ENCODE data around the gene CCDC177. TPM values are rescaled to one million over a fixed set of nuclear protein-coding genes. Genes with fewer than 3 reads are reported as not detected.

Gene CCDC177
- total RNA-seq, 1 donor from 2014 or later: not detected

DNA sequence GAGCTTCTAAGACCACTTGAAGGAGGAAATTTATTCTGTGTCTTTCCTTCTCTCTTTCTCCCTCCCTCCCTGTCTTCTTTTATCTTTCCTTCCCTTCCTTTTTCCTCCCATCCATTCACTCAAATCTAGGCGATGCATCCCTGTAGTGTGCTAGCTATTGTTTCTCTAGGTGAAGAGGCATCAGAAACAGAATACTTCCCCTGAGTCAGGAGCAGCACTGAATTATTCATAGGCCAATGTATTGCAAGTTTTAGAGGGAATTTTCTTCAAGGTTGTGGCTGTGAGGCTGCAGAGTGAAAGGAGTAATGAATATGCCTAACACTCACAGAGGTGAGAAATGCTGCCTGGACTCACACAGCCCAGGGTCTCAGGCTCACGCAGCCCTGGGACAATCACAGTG lies 23.2 kb downstream of the CCDC177 start:
- TF ChIP-seq, protein P1, sequence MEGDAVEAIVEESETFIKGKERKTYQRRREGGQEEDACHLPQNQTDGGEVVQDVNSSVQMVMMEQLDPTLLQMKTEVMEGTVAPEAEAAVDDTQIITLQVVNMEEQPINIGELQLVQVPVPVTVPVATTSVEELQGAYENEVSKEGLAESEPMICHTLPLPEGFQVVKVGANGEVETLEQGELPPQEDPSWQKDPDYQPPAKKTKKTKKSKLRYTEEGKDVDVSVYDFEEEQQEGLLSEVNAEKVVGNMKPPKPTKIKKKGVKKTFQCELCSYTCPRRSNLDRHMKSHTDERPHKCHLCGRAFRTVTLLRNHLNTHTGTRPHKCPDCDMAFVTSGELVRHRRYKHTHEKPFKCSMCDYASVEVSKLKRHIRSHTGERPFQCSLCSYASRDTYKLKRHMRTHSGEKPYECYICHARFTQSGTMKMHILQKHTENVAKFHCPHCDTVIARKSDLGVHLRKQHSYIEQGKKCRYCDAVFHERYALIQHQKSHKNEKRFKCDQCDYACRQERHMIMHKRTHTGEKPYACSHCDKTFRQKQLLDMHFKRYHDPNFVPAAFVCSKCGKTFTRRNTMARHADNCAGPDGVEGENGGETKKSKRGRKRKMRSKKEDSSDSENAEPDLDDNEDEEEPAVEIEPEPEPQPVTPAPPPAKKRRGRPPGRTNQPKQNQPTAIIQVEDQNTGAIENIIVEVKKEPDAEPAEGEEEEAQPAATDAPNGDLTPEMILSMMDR (conservative IDR thresholded peaks at IDR 0.05; ENCODE audit: low read depth, low read length): no peak
- DNase-seq (ENCODE audit: low read depth): no peak
- H3K4me3 ChIP-seq (ENCODE audit: low read depth, low read length): no peak overlapping the region

DNA sequence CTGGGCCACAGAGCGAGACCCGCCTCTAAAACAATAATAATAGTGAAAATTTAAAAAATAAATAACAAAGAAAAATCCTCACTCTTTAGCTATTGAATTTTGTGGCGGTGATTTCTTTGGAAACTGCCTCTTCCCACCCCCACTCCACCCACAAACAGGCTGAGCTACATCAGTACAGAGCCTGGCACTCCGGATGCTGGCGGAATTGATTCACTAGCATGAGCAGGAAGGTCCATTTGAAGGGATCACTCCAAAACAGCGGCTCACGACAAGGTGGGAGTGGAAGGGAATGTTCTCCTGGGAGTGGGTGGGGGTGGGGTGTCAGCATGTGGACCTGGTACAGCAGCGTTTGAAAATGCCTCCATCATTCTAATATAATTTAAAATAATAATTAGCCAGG lies 26.1 kb downstream of the CCDC177 start:
- no peak for DNase-seq (ENCODE audit: low read depth)
- no peak overlapping the region for H3K4me3 ChIP-seq (ENCODE audit: low read depth, low read length)
- TF ChIP-seq, protein P1 (conservative IDR thresholded peaks at IDR 0.05; ENCODE audit: low read depth, low read length): no peak

DNA sequence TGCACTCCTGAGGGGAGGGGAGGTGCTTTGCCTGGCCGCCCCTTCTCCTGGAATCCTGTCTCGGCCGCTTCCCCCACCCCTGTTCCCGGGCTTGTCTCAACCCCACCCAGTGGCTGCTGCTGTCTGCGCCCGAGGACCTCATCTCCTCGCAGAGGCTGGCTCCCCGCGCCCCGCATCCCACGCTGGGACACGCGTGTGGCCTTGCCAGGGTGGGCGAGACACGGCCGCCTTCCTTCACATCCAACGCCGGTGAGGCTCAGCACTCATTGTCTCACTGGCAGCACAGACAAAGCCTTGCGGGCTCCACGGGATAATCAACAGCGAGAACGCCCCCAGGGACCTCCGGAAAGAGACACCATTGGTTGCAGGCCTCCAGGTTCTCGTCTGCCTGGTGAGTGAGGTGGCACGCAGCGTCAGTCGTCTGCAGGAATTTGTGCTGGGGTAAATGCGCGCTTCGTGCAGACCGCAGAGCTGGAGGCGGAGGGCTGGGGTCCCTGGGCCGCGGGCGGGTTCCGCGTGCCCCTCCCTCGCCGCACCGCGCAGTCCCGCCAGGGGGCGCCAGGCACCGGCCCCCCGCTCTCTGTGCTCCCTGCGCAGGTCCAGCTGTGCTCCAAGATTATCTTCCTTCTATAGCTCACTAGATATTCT lies 26.8 kb downstream of the CCDC177 start:
- H3K4me3 ChIP-seq (ENCODE audit: low read depth, low read length): no peak overlapping the region
- DNase-seq (ENCODE audit: low read depth): no peak

DNA sequence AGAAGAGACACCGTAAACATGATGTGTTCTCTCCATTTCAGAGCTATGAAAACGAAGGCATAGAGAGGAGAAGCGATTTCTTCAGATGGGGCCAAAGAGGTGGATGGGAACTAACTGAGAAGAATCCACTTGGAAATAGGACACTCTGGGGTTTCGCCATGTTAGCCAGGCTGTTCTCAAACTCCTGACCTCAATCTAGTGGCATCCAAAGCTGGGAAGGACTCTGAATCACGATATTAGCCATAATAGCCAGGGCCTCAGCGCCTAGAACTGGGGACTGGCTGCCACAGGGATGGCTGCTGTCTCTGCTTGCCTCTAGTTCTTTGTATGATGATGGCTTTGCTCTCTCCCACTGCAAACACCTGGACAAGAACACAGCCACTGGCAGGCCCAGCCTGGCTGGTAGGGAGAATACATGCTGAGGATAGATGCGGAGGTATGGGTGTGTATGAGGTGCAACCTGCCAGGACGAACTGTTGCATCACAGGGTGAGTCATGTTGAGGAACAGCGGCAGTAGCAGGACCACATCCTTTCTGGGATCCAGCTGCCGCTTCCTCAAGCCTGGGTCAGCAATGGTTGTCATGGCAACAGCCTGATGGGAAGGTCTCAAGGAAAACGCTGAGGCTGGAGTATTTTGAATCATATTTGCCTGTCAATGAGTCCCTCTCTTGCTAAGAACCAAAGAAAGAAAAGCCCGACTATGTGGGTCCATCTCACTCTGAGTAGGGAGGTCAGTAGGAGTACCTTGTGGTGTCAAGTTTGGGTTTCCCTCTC lies 31.1 kb downstream of the CCDC177 start:
- no peak for DNase-seq (ENCODE audit: low read depth)
- H3K4me3 ChIP-seq (ENCODE audit: low read depth, low read length): no peak overlapping the region
- TF ChIP-seq, protein P1 (conservative IDR thresholded peaks at IDR 0.05; ENCODE audit: low read depth, low read length): no peak

More for the DNA sequence above, 26.8 kb downstream of the CCDC177 start:
- TF ChIP-seq, protein P1 (conservative IDR thresholded peaks at IDR 0.05; ENCODE audit: low read depth, low read length): peak; percentile 66

DNA sequence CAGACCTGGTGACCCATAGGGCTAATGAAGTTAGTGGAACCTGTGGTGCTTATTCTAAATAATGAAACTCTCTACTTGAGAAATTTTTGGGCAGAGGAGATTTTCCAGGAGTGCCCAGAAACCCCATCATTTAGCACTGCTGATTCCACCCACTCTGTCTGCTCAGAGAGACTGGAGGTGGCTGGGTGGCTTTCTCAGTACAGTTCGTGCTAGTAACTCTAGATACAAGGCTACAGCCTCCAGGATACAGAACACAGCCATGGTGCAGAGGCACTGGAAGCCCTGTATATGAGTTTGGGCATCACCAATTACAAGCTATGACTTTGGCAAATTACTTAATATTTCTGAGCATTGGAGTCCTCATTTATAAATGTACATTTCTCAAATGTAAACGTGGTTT lies 32.4 kb downstream of the CCDC177 start:
- no peak overlapping the region for H3K4me3 ChIP-seq (ENCODE audit: low read depth, low read length)
- DNase-seq (ENCODE audit: low read depth): no peak
- TF ChIP-seq, protein P1 (conservative IDR thresholded peaks at IDR 0.05; ENCODE audit: low read depth, low read length): no peak

DNA sequence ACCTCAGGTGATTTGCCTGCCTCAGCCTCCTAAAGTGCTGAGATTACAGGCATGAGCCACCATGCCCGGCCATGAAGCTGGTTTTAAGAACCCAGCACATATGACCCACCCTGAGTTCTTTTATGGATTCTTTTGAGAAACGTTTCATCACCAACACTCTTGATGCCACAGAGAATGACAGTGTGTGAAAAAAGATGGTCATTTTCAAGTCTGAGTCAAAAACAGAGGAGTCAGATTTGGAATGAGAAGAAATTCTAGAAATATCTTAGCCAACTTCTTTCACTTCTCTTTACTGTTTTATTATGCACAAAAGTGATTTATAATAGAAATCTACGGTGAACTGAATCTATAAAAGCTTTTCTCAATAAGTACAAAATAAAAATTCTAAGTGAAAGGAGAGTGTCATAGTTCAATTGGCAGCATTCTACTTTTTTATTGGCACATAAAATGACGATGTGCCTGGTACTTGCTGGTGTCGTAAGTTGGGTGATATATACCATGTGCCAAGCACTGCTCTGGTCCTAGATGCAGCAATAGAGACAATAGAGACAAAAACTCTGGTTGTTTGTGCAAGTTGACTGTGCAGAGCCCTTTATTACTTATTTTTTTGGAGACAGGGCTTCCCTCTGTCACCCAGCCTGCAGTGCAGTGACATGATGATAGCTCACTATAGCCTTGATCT lies 33.9 kb downstream of the CCDC177 start:
- H3K4me3 ChIP-seq (ENCODE audit: low read depth, low read length): no peak overlapping the region
- TF ChIP-seq, protein P1 (conservative IDR thresholded peaks at IDR 0.05; ENCODE audit: low read depth, low read length): no peak
- DNase-seq (ENCODE audit: low read depth): no peak

All from epithelial cell of proximal tubule (primary cell).